Upper lobe of right lung (tissue), 1 donor: ENCODE results near the gene PTPRA. TPM values are rescaled to one million over a fixed set of nuclear protein-coding genes. Genes with fewer than 3 reads are reported as not detected.

Experiments used
- ATAC-seq: fragments of 200-7000 bp; cut with Tn5 transposase; one replicate; pipeline ENCODE4 v1.9.1; 2020; ENCODE audit warnings: mild to moderate bottlenecking, moderate library complexity
- DNase-seq: peaks from one replicate; pipeline ENCODE4 v3.0.0-alpha.2; 2020
- H3K27ac ChIP-seq: fragments of 200-600 bp; one replicate; pipeline ENCODE4 v1.8.0; 2022
- H3K27me3 ChIP-seq: fragments of 200-600 bp; one replicate; pipeline ENCODE4 v1.8.0; 2022; ENCODE audit warnings: mild to moderate bottlenecking
- H3K36me3 ChIP-seq: fragments of 200-600 bp; one replicate; pipeline ENCODE4 v1.8.0; 2022
- H3K4me1 ChIP-seq: fragments of 200-600 bp; one replicate; pipeline ENCODE4 v1.8.0; 2022
- H3K4me3 ChIP-seq: fragments of 200-600 bp; one replicate; pipeline ENCODE4 v1.8.0; 2022; ENCODE audit warnings: mild to moderate bottlenecking
- H3K9me3 ChIP-seq: fragments of 200-600 bp; one replicate; pipeline ENCODE4 v1.8.0; 2022
- intact Hi-C: fragments of 100-400 bp; cut with DNase I; formaldehyde crosslinking; loops from one replicate; pipeline ENCODE4 v1.11.0; 2022
- total RNA-seq: library from RNA; stranded (reverse); fragmentation: NEBNext Ultra II Directional; extraction: Animal tissue kit (Norgen Biotek cat#: 25700); gene quantifications from one replicate; pipeline ENCODE4 v1.2.1, GENCODE V29; 2021
- TF ChIP-seq, protein P1 (sequence below): fragments of 200-600 bp; IDR thresholded peaks from one replicate; pipeline ENCODE4 v1.8.0; 2022; ENCODE audit warnings: antibody characterized with exemption
- donor health status: DM: no; HTN: yes; CAD: no; lungs with severe emphysema.

PTPRA gene
- total RNA-seq, 1 donor from 2014 or later: 69.6 TPM

DNA sequence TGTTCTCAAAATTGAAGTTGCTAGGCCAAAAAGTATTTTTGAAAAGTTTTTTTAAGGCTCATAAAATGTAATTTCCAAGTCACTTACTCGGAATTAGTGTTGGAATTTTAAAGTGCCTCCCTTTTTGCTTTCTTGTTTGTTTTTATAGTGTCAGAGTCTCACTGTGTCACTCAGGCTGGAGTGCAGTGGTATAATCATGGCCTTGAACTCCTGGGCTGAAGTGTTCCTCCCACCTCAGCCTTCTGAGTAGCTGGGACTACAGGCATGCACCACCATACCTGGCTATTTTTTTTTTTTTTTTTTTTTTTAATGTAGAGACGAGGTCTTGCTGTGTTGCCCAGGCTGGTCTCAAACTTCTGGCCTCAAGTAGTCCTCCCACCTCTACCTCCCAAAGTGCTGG, 130.1 kb downstream of the PTPRA start:
- DNase-seq: no peak
- H3K27ac ChIP-seq: no peak overlapping the region
- TF ChIP-seq, protein P1, sequence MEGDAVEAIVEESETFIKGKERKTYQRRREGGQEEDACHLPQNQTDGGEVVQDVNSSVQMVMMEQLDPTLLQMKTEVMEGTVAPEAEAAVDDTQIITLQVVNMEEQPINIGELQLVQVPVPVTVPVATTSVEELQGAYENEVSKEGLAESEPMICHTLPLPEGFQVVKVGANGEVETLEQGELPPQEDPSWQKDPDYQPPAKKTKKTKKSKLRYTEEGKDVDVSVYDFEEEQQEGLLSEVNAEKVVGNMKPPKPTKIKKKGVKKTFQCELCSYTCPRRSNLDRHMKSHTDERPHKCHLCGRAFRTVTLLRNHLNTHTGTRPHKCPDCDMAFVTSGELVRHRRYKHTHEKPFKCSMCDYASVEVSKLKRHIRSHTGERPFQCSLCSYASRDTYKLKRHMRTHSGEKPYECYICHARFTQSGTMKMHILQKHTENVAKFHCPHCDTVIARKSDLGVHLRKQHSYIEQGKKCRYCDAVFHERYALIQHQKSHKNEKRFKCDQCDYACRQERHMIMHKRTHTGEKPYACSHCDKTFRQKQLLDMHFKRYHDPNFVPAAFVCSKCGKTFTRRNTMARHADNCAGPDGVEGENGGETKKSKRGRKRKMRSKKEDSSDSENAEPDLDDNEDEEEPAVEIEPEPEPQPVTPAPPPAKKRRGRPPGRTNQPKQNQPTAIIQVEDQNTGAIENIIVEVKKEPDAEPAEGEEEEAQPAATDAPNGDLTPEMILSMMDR: no peak
- H3K4me3 ChIP-seq: no peak overlapping the region
- intact Hi-C loops: no loop called here
- H3K27me3 ChIP-seq: no peaks in the 10 kb centered on the region
- peaks cover 47% of the 10 kb centered on the region for H3K36me3 ChIP-seq
- ATAC-seq: no peak
- no peaks in the 10 kb centered on the region for H3K9me3 ChIP-seq
- no peaks in the 10 kb centered on the region for H3K4me1 ChIP-seq

GRCh38 chr20:3010985-3011723, 137.9 kb downstream of the PTPRA start:
- no peak overlapping the region for H3K4me3 ChIP-seq
- H3K4me1 ChIP-seq: no peaks in the 10 kb centered on the region
- DNase-seq (no peak), ATAC-seq (no peak)
- H3K27me3 ChIP-seq: no peaks in the 10 kb centered on the region
- no peak overlapping the region for H3K27ac ChIP-seq
- TF ChIP-seq, protein P1: no peak
- peaks cover 50% of the 10 kb centered on the region for H3K36me3 ChIP-seq
- intact Hi-C loops: no loop called here
- no peaks in the 10 kb centered on the region for H3K9me3 ChIP-seq

GRCh38 chr20:3011752-3012151, 138.5 kb downstream of the PTPRA start:
- Histone ChIP-seq H3K36me3 (peaks cover 50% of the 10 kb centered on the region), H3K27ac (no peak overlapping the region), H3K4me1 (no peaks in the 10 kb centered on the region), H3K27me3 (no peaks in the 10 kb centered on the region), H3K9me3 (no peaks in the 10 kb centered on the region), H3K4me3 (no peak overlapping the region)
- DNase-seq (no peak), ATAC-seq (no peak)
- TF ChIP-seq, protein P1: no peak
- intact Hi-C loops: no loop called here

GRCh38 chr20:3013771-3014170, 140.5 kb downstream of the PTPRA start:
- Histone ChIP-seq H3K4me3 (no peak overlapping the region), H3K9me3 (no peaks in the 10 kb centered on the region), H3K27me3 (no peaks in the 10 kb centered on the region), H3K36me3 (peaks cover 42% of the 10 kb centered on the region), H3K27ac (no peak overlapping the region), H3K4me1 (no peaks in the 10 kb centered on the region)
- TF ChIP-seq, protein P1: no peak
- no peak for ATAC-seq
- intact Hi-C loops: no loop called here
- no peak for DNase-seq

- no peak for ATAC-seq
- H3K4me1 ChIP-seq: no peaks in the 10 kb centered on the region
- H3K27ac ChIP-seq: no peak overlapping the region
- H3K36me3 ChIP-seq: peaks cover 41% of the 10 kb centered on the region
- H3K4me3 ChIP-seq: no peak overlapping the region
- intact Hi-C loops: no loop called here
- H3K27me3 ChIP-seq: no peaks in the 10 kb centered on the region
- TF ChIP-seq, protein P1: no peak
- no peaks in the 10 kb centered on the region for H3K9me3 ChIP-seq
- DNase-seq: no peak
Observed at GRCh38 chr20:3014179-3014578, 140.9 kb downstream of the PTPRA start.
